ENCODE measurements around the gene C11orf97.

- TF ChIP-seq CTCF (conservative IDR thresholded peaks at IDR 0.05 in 1 of 2, IDR thresholded peaks at IDR 0.05 in 1 of 2; ENCODE audit: extremely low read depth in 1 of 2, insufficient read depth in 1 of 2, low read depth in 1 of 2, low read length in 2 of 2) = no peak
- no peak for TF ChIP-seq EZH2 (IDR thresholded peaks at IDR 0.05; ENCODE audit: borderline replicate concordance, low read length)
These were observed 830 bp downstream of the C11orf97 start for GRCh38 chr11:94513091-94513490.

All from mammary epithelial cell (primary cell).